Smooth muscle cell (in vitro differentiated cells): ENCODE results near the gene PACS2. TPM values are rescaled to one million over a fixed set of nuclear protein-coding genes. Genes with fewer than 3 reads are reported as not detected.
A peak's percentile ranks its signal among the peaks of the same experiment; 100 is the strongest.

ENCODE experiments used
- DNase-seq: peaks from one replicate; lab custom pipeline; 2025; ENCODE audit not compliant: unreplicated experiment; lab: John Stamatoyannopoulos, UW
- H2AFZ ChIP-seq: fragments of 200-600 bp; sonication (generic); 2 replicates; pipeline ENCODE4 v1.6.0; 2016; ENCODE audit warnings: antibody characterized with exemption, low read depth, mild to moderate bottlenecking
- H3F3A ChIP-seq: fragments of 200-600 bp; sonication (generic); 2 replicates; pipeline ENCODE4 v1.6.0; 2017; ENCODE audit warnings: antibody characterized with exemption, low read depth
- H3K27ac ChIP-seq: fragments of 200-600 bp; sonication (generic); 2 replicates; pipeline ENCODE4 v1.5.1; 2016; ENCODE audit warnings: low read depth, mild to moderate bottlenecking
- H3K27me3 ChIP-seq: fragments of 200-600 bp; sonication (generic); 2 replicates; pipeline ENCODE4 v1.6.1; 2016; ENCODE audit warnings: low read depth, mild to moderate bottlenecking
- H3K36me3 ChIP-seq: fragments of 200-600 bp; sonication (generic); 2 replicates; pipeline ENCODE4 v1.5.1; 2016; ENCODE audit warnings: low read depth
- H3K4me1 ChIP-seq: fragments of 200-600 bp; sonication (generic); 2 replicates; pipeline ENCODE4 v1.5.1; 2016; ENCODE audit warnings: low read depth
- H3K4me2 ChIP-seq: fragments of 200-600 bp; sonication (generic); 2 replicates; pipeline ENCODE4 v1.6.0; 2016; ENCODE audit warnings: mild to moderate bottlenecking
- H3K4me3 ChIP-seq: fragments of 200-600 bp; sonication (generic); 2 replicates; pipeline ENCODE4 v1.5.1; 2016; ENCODE audit warnings: mild to moderate bottlenecking
- H3K79me2 ChIP-seq: fragments of 200-600 bp; sonication (generic); 2 replicates; pipeline ENCODE4 v1.6.0; 2016; ENCODE audit warnings: low read depth, mild to moderate bottlenecking
- H3K9ac ChIP-seq: fragments of 200-600 bp; sonication (generic); 2 replicates; pipeline ENCODE4 v1.6.0; 2016; ENCODE audit warnings: low read depth
- H3K9me3 ChIP-seq: fragments of 200-600 bp; sonication (generic); replicated peaks from 2 replicates; pipeline ENCODE4 v1.5.1; 2016; ENCODE audit warnings: low read depth
- H4K20me1 ChIP-seq: fragments of 200-600 bp; sonication (generic); 2 replicates; pipeline ENCODE4 v1.6.0; 2016; ENCODE audit warnings: low read depth
- WGBS: methylation state at CpG from one replicate; pipeline ENCODE4 v1.1.7; 2016; ENCODE audit warnings: low lambda C conversion rate; 5-methylcytosine and 5-hydroxymethylcytosine counted together
- polyA plus RNA-seq: library from polyadenylated mRNA; unstranded; fragments of >200 nt; fragmentation: Nextera tagmentation; extraction: Ambion mirVana; gene quantifications from 2 replicates; pipeline ENCODE4 v1.2.1, GENCODE V29; 2016
- total RNA-seq: library from RNA; depleted of rRNA; stranded (reverse); fragments of >200 nt; gene quantifications from 2 replicates; pipeline ENCODE4 v1.2.3, GENCODE V29; 2014
- TF ChIP-seq, protein P1 (sequence below): fragments of 200-600 bp; sonication (generic); IDR thresholded peaks from 2 replicates; pipeline ENCODE4 v1.5.1; 2017; ENCODE audit warnings: borderline replicate concordance, mild to moderate bottlenecking, antibody characterized with exemption; ENCODE audit not compliant: insufficient read depth, poor library complexity, severe bottlenecking

The PACS2 gene
- total and polyA plus RNA-seq, 2 experiments from 2014 or later, result 36.9 to 49.1 TPM

DNA sequence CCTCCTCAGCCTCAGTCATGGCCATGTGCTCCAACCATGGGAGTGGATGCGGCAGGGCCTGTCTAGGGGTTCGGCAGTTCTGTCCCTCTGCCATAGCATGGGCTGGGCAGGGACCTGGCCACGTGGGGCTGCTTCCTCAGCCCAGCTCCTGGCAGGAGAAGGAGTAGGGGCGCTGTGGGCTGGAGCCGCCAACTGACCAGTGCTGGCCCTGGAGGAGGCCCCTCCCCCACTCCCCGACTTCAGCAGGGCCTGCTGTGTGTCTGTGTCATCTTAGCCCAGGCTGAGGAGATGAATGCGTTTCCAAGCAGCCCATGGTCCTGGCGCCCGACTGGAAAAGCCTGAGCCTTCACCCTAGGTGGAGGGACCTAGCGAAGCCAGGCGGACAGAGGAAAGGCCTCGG is 2.7 kb upstream of the PACS2 start:
- TF ChIP-seq, protein P1, sequence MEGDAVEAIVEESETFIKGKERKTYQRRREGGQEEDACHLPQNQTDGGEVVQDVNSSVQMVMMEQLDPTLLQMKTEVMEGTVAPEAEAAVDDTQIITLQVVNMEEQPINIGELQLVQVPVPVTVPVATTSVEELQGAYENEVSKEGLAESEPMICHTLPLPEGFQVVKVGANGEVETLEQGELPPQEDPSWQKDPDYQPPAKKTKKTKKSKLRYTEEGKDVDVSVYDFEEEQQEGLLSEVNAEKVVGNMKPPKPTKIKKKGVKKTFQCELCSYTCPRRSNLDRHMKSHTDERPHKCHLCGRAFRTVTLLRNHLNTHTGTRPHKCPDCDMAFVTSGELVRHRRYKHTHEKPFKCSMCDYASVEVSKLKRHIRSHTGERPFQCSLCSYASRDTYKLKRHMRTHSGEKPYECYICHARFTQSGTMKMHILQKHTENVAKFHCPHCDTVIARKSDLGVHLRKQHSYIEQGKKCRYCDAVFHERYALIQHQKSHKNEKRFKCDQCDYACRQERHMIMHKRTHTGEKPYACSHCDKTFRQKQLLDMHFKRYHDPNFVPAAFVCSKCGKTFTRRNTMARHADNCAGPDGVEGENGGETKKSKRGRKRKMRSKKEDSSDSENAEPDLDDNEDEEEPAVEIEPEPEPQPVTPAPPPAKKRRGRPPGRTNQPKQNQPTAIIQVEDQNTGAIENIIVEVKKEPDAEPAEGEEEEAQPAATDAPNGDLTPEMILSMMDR, result no peak
- 64% methylated on average over 12 of the region's 12 CpGs for WGBS
- peaks cover 14% of the 10 kb centered on the region for H3K79me2 ChIP-seq
- H3K9ac ChIP-seq, result no peak overlapping the region
- no peak overlapping the region for H2AFZ ChIP-seq
- DNase-seq, result no peak
- H3K4me3 ChIP-seq, result no peak overlapping the region
- no peaks in the 10 kb centered on the region for H3K36me3 ChIP-seq
- no peaks in the 10 kb centered on the region for H3K9me3 ChIP-seq
- no peaks in the 10 kb centered on the region for H3K27me3 ChIP-seq
- no peak overlapping the region for H3K4me2 ChIP-seq
- no peaks in the 10 kb centered on the region for H3F3A ChIP-seq
- no peak overlapping the region for H3K27ac ChIP-seq
- H3K4me1 ChIP-seq, result peaks cover 8% of the 10 kb centered on the region
- H4K20me1 ChIP-seq, result peaks cover 13% of the 10 kb centered on the region

DNA sequence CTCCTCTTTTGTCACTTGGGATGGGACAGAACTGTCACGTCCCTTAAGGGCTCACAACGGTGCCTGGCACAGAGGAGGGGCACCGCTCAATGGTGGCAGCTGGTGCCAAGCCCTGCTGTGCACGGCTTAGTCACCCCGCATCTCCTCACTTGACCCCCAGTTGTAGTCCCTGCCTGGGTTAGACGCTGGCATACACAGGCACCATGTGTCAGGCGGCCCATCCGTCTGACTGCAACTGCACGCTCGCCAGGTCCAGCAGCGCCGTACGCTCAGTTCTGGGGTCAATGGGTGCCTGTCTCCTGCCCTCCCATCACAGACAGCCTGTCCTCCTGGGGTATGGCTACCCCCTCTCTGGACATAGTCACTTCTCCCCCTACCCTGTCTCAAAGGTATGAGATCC is 1.6 kb upstream of the PACS2 start:
- H3K27me3 ChIP-seq, result no peaks in the 10 kb centered on the region
- no peak overlapping the region for H3K4me2 ChIP-seq
- no peak overlapping the region for H3K27ac ChIP-seq
- H3K9ac ChIP-seq, result no peak overlapping the region
- H3K79me2 ChIP-seq, result peaks cover 25% of the 10 kb centered on the region
- no peaks in the 10 kb centered on the region for H3F3A ChIP-seq
- H3K4me1 ChIP-seq, result peaks cover 8% of the 10 kb centered on the region
- H3K9me3 ChIP-seq, result no peaks in the 10 kb centered on the region
- 97% methylated on average over 13 of the region's 13 CpGs for WGBS
- no peak for DNase-seq
- H3K36me3 ChIP-seq, result no peaks in the 10 kb centered on the region
- H4K20me1 ChIP-seq, result peaks cover 25% of the 10 kb centered on the region
- no peak overlapping the region for H3K4me3 ChIP-seq
- TF ChIP-seq, protein P1, result no peak
- no peak overlapping the region for H2AFZ ChIP-seq

DNA sequence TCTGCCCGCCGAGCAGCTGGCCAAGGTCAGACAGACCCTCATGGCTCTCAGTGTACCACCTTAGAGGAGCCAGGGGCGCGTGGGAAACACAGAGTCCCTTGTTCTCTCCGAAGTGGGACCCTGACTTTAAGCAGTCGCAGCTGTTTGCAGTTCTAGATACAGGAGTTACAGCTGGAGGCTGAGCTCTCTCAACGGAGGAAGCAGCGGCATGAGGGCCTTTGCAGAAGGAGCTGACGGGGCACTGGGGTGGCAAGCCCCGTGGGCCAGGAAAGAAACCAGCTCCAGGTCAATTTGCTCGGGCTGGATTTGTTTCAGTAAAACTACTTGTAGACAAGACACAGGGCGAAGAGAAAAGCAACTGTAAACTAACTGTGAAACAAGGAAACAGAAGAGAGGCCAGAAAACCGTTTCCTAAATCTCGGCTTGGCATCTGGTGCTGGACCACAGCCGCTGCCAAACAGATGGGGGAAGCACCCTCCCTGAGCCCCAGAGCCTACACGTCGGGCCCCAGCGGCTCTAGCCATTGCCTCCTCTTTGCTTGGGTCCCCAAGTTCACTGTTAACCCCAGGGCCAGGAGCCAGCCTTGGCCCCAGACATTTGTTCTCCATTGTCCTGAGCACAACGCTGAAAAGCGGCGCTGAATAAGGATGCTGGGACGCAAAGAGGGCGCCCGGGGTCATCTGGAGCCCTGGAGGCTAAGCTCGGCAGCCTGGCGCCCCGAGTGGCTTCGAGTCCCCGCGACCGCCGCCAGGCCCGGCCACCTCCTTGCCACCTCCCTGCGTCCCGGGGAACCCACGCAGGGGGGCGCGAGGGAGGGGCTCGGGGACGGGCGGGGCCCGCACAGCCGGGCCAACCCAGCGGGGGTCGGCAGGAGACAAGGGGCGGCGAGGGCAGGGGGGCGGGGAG is 914 bp upstream of the PACS2 start:
- Histone ChIP-seq H3K4me1 (peaks cover 8% of the 10 kb centered on the region), H3K9me3 (no peaks in the 10 kb centered on the region), H3K27ac (peak overlapping the region; percentile 47), H4K20me1 (peaks cover 30% of the 10 kb centered on the region), H3K36me3 (no peaks in the 10 kb centered on the region), H3K4me3 (peak overlapping the region; percentile 71), H3K79me2 (peaks cover 30% of the 10 kb centered on the region), H3F3A (no peaks in the 10 kb centered on the region), H3K9ac (peak overlapping the region; percentile 77), H3K4me2 (peak overlapping the region; percentile 97), H2AFZ (peak overlapping the region; percentile 94), H3K27me3 (no peaks in the 10 kb centered on the region)
- 30% methylated on average over 45 of the region's 48 CpGs for WGBS
- no peak for DNase-seq
- TF ChIP-seq, protein P1, result no peak
